ENCODE measurements around the gene SH3PXD2A.

Gene SH3PXD2A

DNA sequence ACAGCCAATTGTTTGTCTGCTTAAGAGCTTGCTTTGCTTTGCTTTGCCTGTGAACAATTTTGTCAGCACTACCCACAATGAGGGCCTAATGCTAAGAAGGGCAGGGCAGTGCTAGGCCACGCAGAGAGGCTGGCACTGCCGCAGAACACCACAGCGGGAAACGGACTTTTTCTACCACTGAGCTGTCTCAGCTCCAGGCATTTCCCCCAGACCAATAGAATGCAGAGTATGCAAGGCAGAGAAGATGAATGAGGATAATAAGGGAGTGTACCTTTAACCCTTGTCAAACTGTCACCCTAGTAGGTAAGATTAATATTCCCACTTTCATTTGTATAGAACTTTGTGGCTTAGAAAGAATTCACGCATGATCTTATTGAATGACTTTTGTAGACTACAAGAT, 104.5 kb downstream of the SH3PXD2A start:
- TF ChIP-seq, protein P1, sequence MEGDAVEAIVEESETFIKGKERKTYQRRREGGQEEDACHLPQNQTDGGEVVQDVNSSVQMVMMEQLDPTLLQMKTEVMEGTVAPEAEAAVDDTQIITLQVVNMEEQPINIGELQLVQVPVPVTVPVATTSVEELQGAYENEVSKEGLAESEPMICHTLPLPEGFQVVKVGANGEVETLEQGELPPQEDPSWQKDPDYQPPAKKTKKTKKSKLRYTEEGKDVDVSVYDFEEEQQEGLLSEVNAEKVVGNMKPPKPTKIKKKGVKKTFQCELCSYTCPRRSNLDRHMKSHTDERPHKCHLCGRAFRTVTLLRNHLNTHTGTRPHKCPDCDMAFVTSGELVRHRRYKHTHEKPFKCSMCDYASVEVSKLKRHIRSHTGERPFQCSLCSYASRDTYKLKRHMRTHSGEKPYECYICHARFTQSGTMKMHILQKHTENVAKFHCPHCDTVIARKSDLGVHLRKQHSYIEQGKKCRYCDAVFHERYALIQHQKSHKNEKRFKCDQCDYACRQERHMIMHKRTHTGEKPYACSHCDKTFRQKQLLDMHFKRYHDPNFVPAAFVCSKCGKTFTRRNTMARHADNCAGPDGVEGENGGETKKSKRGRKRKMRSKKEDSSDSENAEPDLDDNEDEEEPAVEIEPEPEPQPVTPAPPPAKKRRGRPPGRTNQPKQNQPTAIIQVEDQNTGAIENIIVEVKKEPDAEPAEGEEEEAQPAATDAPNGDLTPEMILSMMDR (IDR thresholded peaks at IDR 0.05) = no peak
- Histone ChIP-seq H3K27ac (no peak overlapping the region), H3K36me3 (ENCODE audit: control insufficient read depth, insufficient read depth, low read length) (no peaks in the 10 kb centered on the region), H2AFZ (no peak overlapping the region), H3K4me3 (ENCODE audit: low read depth, low read length) (no peak overlapping the region), H3K27me3 (ENCODE audit: control insufficient read depth, insufficient read depth, low read length) (no peaks in the 10 kb centered on the region), H3K9me3 (ENCODE audit: control insufficient read depth, low read length) (no peaks in the 10 kb centered on the region), H3K4me1 (no peaks in the 10 kb centered on the region), H3K4me2 (ENCODE audit: low read length) (no peak overlapping the region), H3K9ac (no peak overlapping the region), H3K79me2 (no peaks in the 10 kb centered on the region)

DNA sequence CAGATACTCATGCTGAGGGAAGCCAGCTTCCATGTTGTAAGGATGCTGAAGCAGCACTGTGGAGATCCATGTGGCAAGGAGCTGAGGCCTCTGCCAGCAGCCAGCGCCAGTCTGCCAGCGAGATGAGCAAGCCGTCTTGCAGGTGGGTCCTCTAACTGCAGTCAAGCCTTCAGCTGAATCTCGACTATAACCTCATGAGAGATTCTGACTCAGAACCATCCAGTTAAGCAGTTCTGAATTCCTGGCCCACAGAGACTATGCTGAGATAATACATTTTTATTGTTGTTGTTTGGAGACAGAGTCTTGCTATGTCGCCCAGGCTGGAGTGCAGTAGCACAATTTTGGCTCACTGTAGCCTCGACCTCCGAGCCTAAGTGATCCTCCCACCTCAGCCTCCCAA, 105.6 kb downstream of the SH3PXD2A start:
- Histone ChIP-seq H3K27me3 (ENCODE audit: control insufficient read depth, insufficient read depth, low read length) (no peaks in the 10 kb centered on the region), H3K79me2 (no peaks in the 10 kb centered on the region), H2AFZ (no peak overlapping the region), H3K36me3 (ENCODE audit: control insufficient read depth, insufficient read depth, low read length) (no peaks in the 10 kb centered on the region), H3K27ac (no peak overlapping the region), H3K9ac (no peak overlapping the region), H3K4me2 (ENCODE audit: low read length) (no peak overlapping the region), H3K4me1 (no peaks in the 10 kb centered on the region), H3K4me3 (ENCODE audit: low read depth, low read length) (no peak overlapping the region), H3K9me3 (ENCODE audit: control insufficient read depth, low read length) (no peaks in the 10 kb centered on the region)
- TF ChIP-seq, protein P1 (IDR thresholded peaks at IDR 0.05) = no peak

GRCh38 chr10:103748020-103748419, 107.4 kb downstream of the SH3PXD2A start:
- Histone ChIP-seq H3K79me2 (no peaks in the 10 kb centered on the region), H3K4me2 (ENCODE audit: low read length) (no peak overlapping the region), H3K36me3 (ENCODE audit: control insufficient read depth, insufficient read depth, low read length) (no peaks in the 10 kb centered on the region), H3K9me3 (ENCODE audit: control insufficient read depth, low read length) (no peaks in the 10 kb centered on the region), H3K4me3 (ENCODE audit: low read depth, low read length) (no peak overlapping the region), H2AFZ (no peak overlapping the region), H3K27me3 (ENCODE audit: control insufficient read depth, insufficient read depth, low read length) (no peaks in the 10 kb centered on the region), H3K27ac (no peak overlapping the region), H3K9ac (no peak overlapping the region), H3K4me1 (no peaks in the 10 kb centered on the region)
- TF ChIP-seq, protein P1 (IDR thresholded peaks at IDR 0.05) = no peak

- Histone ChIP-seq H3K4me3 (ENCODE audit: low read depth, low read length) (no peak overlapping the region), H3K9me3 (ENCODE audit: control insufficient read depth, low read length) (no peaks in the 10 kb centered on the region), H3K4me2 (ENCODE audit: low read length) (no peak overlapping the region), H2AFZ (no peak overlapping the region), H3K4me1 (no peaks in the 10 kb centered on the region), H3K27ac (no peak overlapping the region), H3K79me2 (no peaks in the 10 kb centered on the region), H3K36me3 (ENCODE audit: control insufficient read depth, insufficient read depth, low read length) (no peaks in the 10 kb centered on the region), H3K27me3 (ENCODE audit: control insufficient read depth, insufficient read depth, low read length) (no peaks in the 10 kb centered on the region), H3K9ac (no peak overlapping the region)
- TF ChIP-seq, protein P1 (IDR thresholded peaks at IDR 0.05) = no peak
Measured at GRCh38 chr10:103747193-103747865, 108.0 kb downstream of the SH3PXD2A start.

DNA sequence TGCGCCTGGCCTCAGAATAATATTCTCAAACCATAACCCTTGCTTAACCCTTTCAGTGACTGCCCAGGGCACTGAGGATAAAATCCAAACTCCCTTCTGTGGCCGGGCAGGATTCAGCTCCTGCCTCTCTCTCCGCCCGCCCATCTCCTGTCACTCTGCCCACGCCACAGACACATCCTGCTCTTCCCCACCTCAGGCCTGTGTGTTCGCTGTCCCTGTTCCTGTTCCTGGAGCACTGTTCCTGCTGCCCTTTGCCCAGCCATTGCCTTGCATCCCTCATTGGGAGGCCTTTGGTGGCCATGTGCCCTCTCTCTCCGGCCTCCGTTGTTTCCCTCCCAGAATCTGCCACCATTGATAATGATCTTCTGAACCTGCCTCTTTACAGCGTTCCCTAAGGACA, 108.8 kb downstream of the SH3PXD2A start:
- Histone ChIP-seq H3K9me3 (ENCODE audit: control insufficient read depth, low read length) (no peaks in the 10 kb centered on the region), H3K36me3 (ENCODE audit: control insufficient read depth, insufficient read depth, low read length) (no peaks in the 10 kb centered on the region), H3K27ac (no peak overlapping the region), H3K9ac (no peak overlapping the region), H3K4me3 (ENCODE audit: low read depth, low read length) (no peak overlapping the region), H3K4me1 (no peaks in the 10 kb centered on the region), H2AFZ (no peak overlapping the region), H3K4me2 (ENCODE audit: low read length) (no peak overlapping the region), H3K27me3 (ENCODE audit: control insufficient read depth, insufficient read depth, low read length) (no peaks in the 10 kb centered on the region), H3K79me2 (no peaks in the 10 kb centered on the region)
- TF ChIP-seq, protein P1 (IDR thresholded peaks at IDR 0.05) = no peak

Measured in parathyroid adenoma (tissue), 2 donors.